Fibroblast of skin of right quadriceps (primary cell): ENCODE data around the gene CGB3.
"Not testable (repeated sequence)": the region's sequence is repeated elsewhere in the genome, so short reads cannot be mapped to it uniquely, and the experiment has no call there.

ENCODE experiments used
- DNase-seq: peaks from one replicate; pipeline ENCODE4 v3.0.0-alpha.2; 2013

Gene CGB3

GRCh38 chr19:49024233-49024632, at the start of gene CGB3:
TSS of gene CGB3 (minus strand) at chr19:49024333. CDS start at chr19:49023971, 362 bp downstream.
- DNase-seq = not testable (repeated sequence)

GRCh38 chr19:49071860-49072547, 47.9 kb upstream of the CGB3 start:
- DNase-seq = no peak

GRCh38 chr19:49070416-49070815, 46.3 kb upstream of the CGB3 start:
- no peak for DNase-seq

- DNase-seq = no peak
These were observed 44.9 kb upstream of the CGB3 start for GRCh38 chr19:49069026-49069425.

GRCh38 chr19:49067554-49067953, 43.4 kb upstream of the CGB3 start:
- no peak for DNase-seq

GRCh38 chr19:49065905-49066512, 41.9 kb upstream of the CGB3 start:
- DNase-seq = no peak

GRCh38 chr19:49064768-49065611, 40.9 kb upstream of the CGB3 start, which contains the start of gene NTF4:
TSS of gene NTF4 (minus strand) at chr19:49064818. CDS start at chr19:49061997, 2,821 bp downstream.
- no peak for DNase-seq

GRCh38 chr19:49064029-49064629, 40.0 kb upstream of the CGB3 start:
- no peak for DNase-seq

GRCh38 chr19:49061445-49061844, 37.3 kb upstream of the CGB3 start:
- no peak for DNase-seq

- DNase-seq = no peak
These were observed 36.9 kb upstream of the CGB3 start for GRCh38 chr19:49061000-49061399.

GRCh38 chr19:49059053-49059452, 34.9 kb upstream of the CGB3 start:
- DNase-seq = no peak

- peak; percentile 53 for DNase-seq
These were observed 34.4 kb upstream of the CGB3 start for GRCh38 chr19:49058562-49058961.

GRCh38 chr19:49057636-49058234, 33.6 kb upstream of the CGB3 start, which contains the start of gene CGB7:
TSS of gene CGB7 (minus strand) at chr19:49057749. CDS start at chr19:49055375, 2,374 bp downstream.
- peak; percentile 46 for DNase-seq

GRCh38 chr19:49056902-49057596, 32.9 kb upstream of the CGB3 start:
- not testable (repeated sequence) for DNase-seq

- DNase-seq = peak; percentile 48
These were observed 32.2 kb upstream of the CGB3 start for GRCh38 chr19:49056101-49056901.

- DNase-seq = peak; percentile 73
These were observed 26.4 kb upstream of the CGB3 start for GRCh38 chr19:49050376-49051033.

- not testable (repeated sequence) for DNase-seq
These were observed 25.7 kb upstream of the CGB3 start for GRCh38 chr19:49049834-49050233.

GRCh38 chr19:49049011-49049410, 24.9 kb upstream of the CGB3 start, which contains the start of gene CGB8:
TSS of gene CGB8 (minus strand) at chr19:49049111. CDS start at chr19:49048739, 372 bp downstream.
- not testable (repeated sequence) for DNase-seq

- not testable (repeated sequence) for DNase-seq
These were observed 19.4 kb upstream of the CGB3 start, which contains the start of gene CGB5 for GRCh38 chr19:49043548-49043947. TSS of gene CGB5 (plus strand) at chr19:49043848. CDS start at chr19:49044210, 362 bp downstream.

- DNase-seq = not testable (repeated sequence)
These were observed 18.5 kb upstream of the CGB3 start for GRCh38 chr19:49042666-49043065.
